Measurements from ENCODE around the gene FAM174C.
A peak's percentile ranks its signal among the peaks of the same experiment; 100 is the strongest.

FAM174C gene

GRCh38 chr19:1269065-1269477, 6.3 kb upstream of the FAM174C start, which contains the start of gene CIRBP:
Gene CIRBP, plus strand, starts transcription at chr19:1269332. Its CDS starts 1,602 bp downstream, at chr19:1270934.
- no peaks in the 10 kb centered on the region for H3K9me3 ChIP-seq (ENCODE audit: control insufficient read depth, low read depth, low read length)
- peak within 1 kb of the TSS; percentile 97 for H3K9ac ChIP-seq (ENCODE audit: low read length)
- peaks cover 39% of the 10 kb centered on the region for H3K36me3 ChIP-seq (ENCODE audit: control insufficient read depth, low read depth, low read length)
- H3K27me3 ChIP-seq (ENCODE audit: control insufficient read depth, insufficient read depth, low read length), result peaks cover 12% of the 10 kb centered on the region
- peak within 1 kb of the TSS; percentile 89 for H3K4me3 ChIP-seq (ENCODE audit: low read length)
- peaks cover 38% of the 10 kb centered on the region for H3K4me1 ChIP-seq (ENCODE audit: control insufficient read depth, low read depth, low read length)
- H3K27ac ChIP-seq (ENCODE audit: low read length), result peak within 1 kb of the TSS; percentile 87

DNA sequence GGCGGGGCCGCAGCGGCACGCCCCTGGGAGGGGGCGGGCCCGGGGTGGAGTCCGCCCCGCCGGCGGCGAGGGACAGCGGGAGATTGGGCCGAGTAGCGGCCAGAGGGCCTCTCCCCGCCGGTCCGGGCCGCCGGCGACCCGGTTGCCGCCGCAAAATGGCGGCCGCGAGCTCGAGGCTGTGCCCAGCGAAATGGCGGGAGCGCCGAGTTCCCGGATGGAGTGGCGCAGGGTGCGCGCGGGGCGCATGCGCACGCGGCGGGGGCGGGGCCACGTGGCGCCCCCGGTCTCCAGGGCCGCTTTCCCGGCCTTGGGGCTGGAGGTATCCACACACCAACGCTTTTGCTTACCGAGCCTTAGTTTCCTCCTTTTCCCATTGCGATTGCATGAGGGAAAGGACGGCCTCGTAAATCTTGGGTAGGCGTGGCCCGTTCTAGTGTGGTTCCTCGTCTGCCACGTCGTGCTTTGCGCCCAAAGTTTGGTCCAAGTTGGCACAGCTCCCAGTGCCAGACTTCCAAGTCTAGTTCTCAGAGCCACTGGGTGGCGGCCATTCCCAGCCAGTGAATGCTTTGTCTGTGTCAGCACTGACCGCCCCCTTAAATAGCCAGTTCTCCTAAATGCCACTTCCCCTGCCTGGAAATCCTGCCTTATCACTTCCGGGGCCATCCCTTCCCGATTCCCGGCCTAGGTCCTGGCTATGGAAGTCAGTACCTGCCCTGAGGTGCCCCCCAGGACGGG, 5.7 kb upstream of the FAM174C start:
- H3K27ac ChIP-seq (ENCODE audit: low read length), result peak overlapping the region; percentile 87
- H3K4me3 ChIP-seq (ENCODE audit: low read length), result peak overlapping the region; percentile 89
- H3K36me3 ChIP-seq (ENCODE audit: control insufficient read depth, low read depth, low read length), result peaks cover 44% of the 10 kb centered on the region
- H3K27me3 ChIP-seq (ENCODE audit: control insufficient read depth, insufficient read depth, low read length), result peaks cover 12% of the 10 kb centered on the region
- peaks cover 35% of the 10 kb centered on the region for H3K4me1 ChIP-seq (ENCODE audit: control insufficient read depth, low read depth, low read length)
- H3K9me3 ChIP-seq (ENCODE audit: control insufficient read depth, low read depth, low read length), result no peaks in the 10 kb centered on the region
- H3K9ac ChIP-seq (ENCODE audit: low read length), result peak overlapping the region; percentile 97

DNA sequence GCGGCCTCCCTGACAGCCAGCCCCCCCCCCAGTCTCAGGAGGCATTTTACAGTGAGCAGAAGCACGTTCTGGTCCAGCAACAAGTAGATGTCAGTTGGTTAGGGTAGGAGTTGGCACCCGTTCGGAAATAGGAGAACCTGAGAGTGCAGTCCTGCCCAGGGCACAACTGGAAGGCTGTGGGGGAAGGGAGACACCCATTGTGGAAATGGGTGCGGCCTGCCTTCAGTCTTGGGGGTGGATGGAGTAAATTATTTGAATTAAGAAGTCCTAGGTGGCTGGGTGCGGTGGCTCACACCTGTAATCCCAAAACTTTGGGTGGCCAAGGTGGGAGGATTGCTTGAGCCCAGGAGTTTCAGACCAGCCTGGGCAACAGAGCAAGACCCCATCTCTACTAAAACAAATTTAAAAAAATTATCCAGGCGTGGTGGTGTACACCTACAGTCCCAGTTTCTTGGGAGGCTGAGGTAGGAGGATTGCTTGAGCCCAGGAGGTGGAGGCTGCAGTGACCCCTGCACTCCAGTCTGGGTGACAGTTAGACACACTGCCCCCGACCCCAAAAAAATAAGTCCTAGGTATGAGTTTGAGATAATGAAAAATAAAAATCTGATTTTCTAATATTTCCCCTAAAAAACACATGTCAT, 5.0 kb upstream of the FAM174C start:
- H3K4me1 ChIP-seq (ENCODE audit: control insufficient read depth, low read depth, low read length), result peaks cover 28% of the 10 kb centered on the region
- peak overlapping the region; percentile 97 for H3K9ac ChIP-seq (ENCODE audit: low read length)
- peaks cover 12% of the 10 kb centered on the region for H3K27me3 ChIP-seq (ENCODE audit: control insufficient read depth, insufficient read depth, low read length)
- H3K9me3 ChIP-seq (ENCODE audit: control insufficient read depth, low read depth, low read length), result no peaks in the 10 kb centered on the region
- H3K36me3 ChIP-seq (ENCODE audit: control insufficient read depth, low read depth, low read length), result peaks cover 46% of the 10 kb centered on the region
- peak overlapping the region; percentile 87 for H3K27ac ChIP-seq (ENCODE audit: low read length)
- peak overlapping the region; percentile 89 for H3K4me3 ChIP-seq (ENCODE audit: low read length)

DNA sequence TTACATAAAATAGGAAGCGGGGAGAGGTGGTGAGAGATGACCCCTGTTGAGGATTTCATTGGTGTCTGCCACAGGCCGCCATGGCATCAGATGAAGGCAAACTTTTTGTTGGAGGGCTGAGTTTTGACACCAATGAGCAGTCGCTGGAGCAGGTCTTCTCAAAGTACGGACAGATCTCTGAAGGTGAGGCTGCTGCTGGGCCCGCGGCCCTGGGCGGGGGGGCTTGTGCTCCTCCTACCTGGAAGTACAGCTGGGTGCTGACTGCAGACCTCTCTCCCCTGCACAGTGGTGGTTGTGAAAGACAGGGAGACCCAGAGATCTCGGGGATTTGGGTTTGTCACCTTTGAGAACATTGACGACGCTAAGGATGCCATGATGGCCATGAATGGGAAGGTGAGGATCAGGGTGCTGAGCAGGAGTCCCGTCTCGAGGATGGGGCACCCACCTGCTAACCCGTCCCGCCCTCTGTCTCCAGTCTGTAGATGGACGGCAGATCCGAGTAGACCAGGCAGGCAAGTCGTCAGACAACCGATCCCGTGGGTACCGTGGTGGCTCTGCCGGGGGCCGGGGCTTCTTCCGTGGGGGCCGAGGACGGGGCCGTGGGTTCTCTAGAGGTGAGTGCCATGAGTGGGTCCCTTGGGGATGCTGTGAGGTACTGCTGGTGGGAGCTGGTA, 4.3 kb upstream of the FAM174C start:
- H3K27ac ChIP-seq (ENCODE audit: low read length), result no peak overlapping the region
- H3K36me3 ChIP-seq (ENCODE audit: control insufficient read depth, low read depth, low read length), result peaks cover 46% of the 10 kb centered on the region
- H3K9ac ChIP-seq (ENCODE audit: low read length), result peak overlapping the region; percentile 97
- H3K9me3 ChIP-seq (ENCODE audit: control insufficient read depth, low read depth, low read length), result no peaks in the 10 kb centered on the region
- peak overlapping the region; percentile 89 for H3K4me3 ChIP-seq (ENCODE audit: low read length)
- H3K27me3 ChIP-seq (ENCODE audit: control insufficient read depth, insufficient read depth, low read length), result peaks cover 12% of the 10 kb centered on the region
- peaks cover 25% of the 10 kb centered on the region for H3K4me1 ChIP-seq (ENCODE audit: control insufficient read depth, low read depth, low read length)

- Histone ChIP-seq H3K9me3 (ENCODE audit: control insufficient read depth, low read depth, low read length) (no peaks in the 10 kb centered on the region), H3K27ac (ENCODE audit: low read length) (no peak overlapping the region), H3K27me3 (ENCODE audit: control insufficient read depth, insufficient read depth, low read length) (peaks cover 12% of the 10 kb centered on the region), H3K4me1 (ENCODE audit: control insufficient read depth, low read depth, low read length) (peaks cover 24% of the 10 kb centered on the region), H3K9ac (ENCODE audit: low read length) (no peak overlapping the region), H3K36me3 (ENCODE audit: control insufficient read depth, low read depth, low read length) (peaks cover 46% of the 10 kb centered on the region), H3K4me3 (ENCODE audit: low read length) (no peak overlapping the region)
Measured at GRCh38 chr19:1271528-1272422, 3.6 kb upstream of the FAM174C start.

DNA sequence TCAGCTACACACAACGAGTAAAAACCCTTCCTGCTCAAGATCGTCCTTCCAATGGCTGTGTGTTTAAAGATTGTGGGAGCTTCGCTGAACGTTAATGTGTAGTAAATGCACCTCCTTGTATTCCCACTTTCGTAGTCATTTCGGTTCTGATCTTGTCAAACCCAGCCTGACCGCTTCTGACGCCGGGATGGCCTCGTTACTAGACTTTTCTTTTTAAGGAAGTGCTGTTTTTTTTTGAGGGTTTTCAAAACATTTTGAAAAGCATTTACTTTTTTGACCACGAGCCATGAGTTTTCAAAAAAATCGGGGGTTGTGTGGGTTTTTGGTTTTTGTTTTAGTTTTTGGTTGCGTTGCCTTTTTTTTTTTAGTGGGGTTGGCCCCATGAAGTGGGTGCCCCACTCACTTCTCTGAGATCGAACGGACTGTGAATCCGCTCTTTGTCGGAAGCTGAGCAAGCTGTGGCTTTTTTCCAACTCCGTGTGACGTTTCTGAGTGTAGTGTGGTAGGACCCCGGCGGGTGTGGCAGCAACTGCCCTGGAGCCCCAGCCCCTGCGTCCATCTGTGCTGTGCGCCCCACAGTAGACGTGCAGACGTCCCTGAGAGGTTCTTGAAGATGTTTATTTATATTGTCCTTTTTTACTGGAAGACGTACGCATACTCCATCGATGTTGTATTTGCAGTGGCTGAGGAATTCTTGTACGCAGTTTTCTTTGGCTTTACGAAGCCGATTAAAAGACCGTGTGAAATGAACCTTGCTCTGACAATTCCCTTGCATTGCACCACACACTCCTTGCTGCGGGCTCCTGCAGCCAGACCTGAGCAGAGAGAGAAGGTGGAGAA, 2.7 kb upstream of the FAM174C start:
- no peak overlapping the region for H3K9ac ChIP-seq (ENCODE audit: low read length)
- no peaks in the 10 kb centered on the region for H3K9me3 ChIP-seq (ENCODE audit: control insufficient read depth, low read depth, low read length)
- no peak overlapping the region for H3K27ac ChIP-seq (ENCODE audit: low read length)
- peaks cover 46% of the 10 kb centered on the region for H3K36me3 ChIP-seq (ENCODE audit: control insufficient read depth, low read depth, low read length)
- no peak overlapping the region for H3K4me3 ChIP-seq (ENCODE audit: low read length)
- peaks cover 5% of the 10 kb centered on the region for H3K27me3 ChIP-seq (ENCODE audit: control insufficient read depth, insufficient read depth, low read length)
- peaks cover 23% of the 10 kb centered on the region for H3K4me1 ChIP-seq (ENCODE audit: control insufficient read depth, low read depth, low read length)

DNA sequence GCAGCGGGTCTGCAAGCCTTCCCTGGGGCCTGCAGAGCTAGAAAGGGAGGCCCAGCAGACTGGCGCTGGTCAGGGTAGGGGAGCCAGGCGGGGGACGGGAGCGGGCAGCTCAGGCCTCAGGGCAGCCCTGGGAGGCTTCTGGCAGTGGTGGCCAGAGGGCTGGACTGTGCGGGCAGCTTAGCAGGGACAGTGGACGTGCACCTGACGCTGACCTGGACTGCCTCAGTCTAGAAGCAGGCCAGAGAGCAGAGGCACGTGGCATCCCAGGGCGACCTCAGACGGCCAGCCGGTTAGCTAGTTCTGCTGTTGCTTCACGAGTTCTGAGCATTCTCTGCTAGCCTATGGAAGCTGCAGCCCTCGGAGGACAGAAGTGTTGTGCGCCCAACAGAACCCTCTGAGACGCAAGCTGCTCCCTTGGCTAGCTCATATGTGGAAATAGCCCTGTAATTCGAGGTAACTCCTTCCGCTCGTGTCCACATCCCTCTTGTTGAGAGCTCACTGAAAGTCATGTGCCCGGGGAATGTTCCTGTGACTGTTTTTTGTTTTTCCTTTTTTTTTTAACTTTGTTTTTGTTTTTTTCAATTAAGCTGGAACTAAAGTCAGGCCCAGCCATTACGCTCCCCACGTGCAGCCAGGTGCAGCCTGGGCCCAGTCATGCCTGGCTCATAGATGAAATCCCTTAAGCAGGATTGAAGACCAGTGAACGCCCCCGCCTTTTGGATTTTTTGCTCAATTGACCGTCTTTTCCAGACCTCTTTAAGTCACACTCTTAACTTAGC, 1.9 kb upstream of the FAM174C start:
- Histone ChIP-seq H3K36me3 (ENCODE audit: control insufficient read depth, low read depth, low read length) (peaks cover 46% of the 10 kb centered on the region), H3K9ac (ENCODE audit: low read length) (no peak overlapping the region), H3K4me3 (ENCODE audit: low read length) (no peak overlapping the region), H3K27me3 (ENCODE audit: control insufficient read depth, insufficient read depth, low read length) (no peaks in the 10 kb centered on the region), H3K4me1 (ENCODE audit: control insufficient read depth, low read depth, low read length) (peaks cover 15% of the 10 kb centered on the region), H3K9me3 (ENCODE audit: control insufficient read depth, low read depth, low read length) (no peaks in the 10 kb centered on the region), H3K27ac (ENCODE audit: low read length) (no peak overlapping the region)

- Histone ChIP-seq H3K27ac (ENCODE audit: low read length) (peak overlapping the region; percentile 47), H3K4me3 (ENCODE audit: low read length) (peak overlapping the region; percentile 76), H3K36me3 (ENCODE audit: control insufficient read depth, low read depth, low read length) (peaks cover 52% of the 10 kb centered on the region), H3K4me1 (ENCODE audit: control insufficient read depth, low read depth, low read length) (peaks cover 11% of the 10 kb centered on the region), H3K9ac (ENCODE audit: low read length) (peak overlapping the region; percentile 83), H3K9me3 (ENCODE audit: control insufficient read depth, low read depth, low read length) (no peaks in the 10 kb centered on the region), H3K27me3 (ENCODE audit: control insufficient read depth, insufficient read depth, low read length) (no peaks in the 10 kb centered on the region)
Measured at GRCh38 chr19:1274081-1274851, 1.1 kb upstream of the FAM174C start.

DNA sequence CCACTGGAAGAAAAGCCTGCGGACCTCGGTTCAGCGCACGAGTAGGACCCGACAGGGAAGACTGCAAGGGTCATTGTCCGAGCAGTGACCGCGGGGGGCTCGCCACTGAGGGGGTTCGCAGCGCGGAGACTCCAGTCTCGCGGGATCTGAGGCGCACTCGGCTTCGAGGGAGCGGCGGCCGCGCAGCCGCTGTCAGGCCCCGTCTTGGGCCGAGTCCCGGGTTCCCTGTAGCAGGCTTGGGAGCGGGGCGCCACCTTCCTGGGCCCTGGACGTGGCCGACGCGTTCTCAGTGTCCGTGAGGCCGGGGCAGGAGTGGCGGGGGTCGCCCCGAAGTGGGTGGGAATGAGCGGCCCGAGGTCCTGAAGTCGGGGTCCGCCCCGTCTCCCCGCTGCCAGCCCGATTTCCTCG, 474 bp upstream of the FAM174C start:
- peak overlapping the region; percentile 76 for H3K4me3 ChIP-seq (ENCODE audit: low read length)
- peaks cover 52% of the 10 kb centered on the region for H3K36me3 ChIP-seq (ENCODE audit: control insufficient read depth, low read depth, low read length)
- H3K27ac ChIP-seq (ENCODE audit: low read length), result peak overlapping the region; percentile 47
- H3K9me3 ChIP-seq (ENCODE audit: control insufficient read depth, low read depth, low read length), result no peaks in the 10 kb centered on the region
- no peaks in the 10 kb centered on the region for H3K27me3 ChIP-seq (ENCODE audit: control insufficient read depth, insufficient read depth, low read length)
- H3K4me1 ChIP-seq (ENCODE audit: control insufficient read depth, low read depth, low read length), result peaks cover 11% of the 10 kb centered on the region
- peak overlapping the region; percentile 83 for H3K9ac ChIP-seq (ENCODE audit: low read length)

Data from iPS-18a (cell line).